K562 (cell line): ENCODE data around the gene CD46. TPM values are rescaled to one million over a fixed set of nuclear protein-coding genes. Genes with fewer than 3 reads are reported as not detected.

ENCODE experiments used
- ARID1B ChIP-seq: fragments of 450-650 bp; IDR thresholded peaks from 2 replicates; pipeline ENCODE4 v1.6.1; 2016; ENCODE audit warnings: antibody characterized with exemption, mild to moderate bottlenecking, inconsistent platforms
- ASH1L ChIP-seq: fragments of 450-650 bp; IDR thresholded peaks from 2 replicates; pipeline ENCODE4 v1.6.1; 2018; ENCODE audit warnings: borderline replicate concordance, mild to moderate bottlenecking, low read depth; ENCODE audit not compliant: partially characterized antibody
- BCL6 ChIP-seq: fragments of 250-450 bp; sonication (Bioruptor Pico); IDR thresholded peaks from 2 replicates; pipeline ENCODE4 v1.4.0; 2020
- DDX20 ChIP-seq: fragments of 450-650 bp; IDR thresholded peaks from 2 replicates; pipeline ENCODE4 v1.6.1; 2016; ENCODE audit warnings: missing genetic modification characterization, low read depth, mild to moderate bottlenecking, missing compliant biosample characterization, moderate library complexity
- E2F3 ChIP-seq: fragments of 250-450 bp; sonication (Bioruptor Pico); IDR thresholded peaks from 2 replicates; pipeline ENCODE4 v1.4.0; 2020; ENCODE audit warnings: mild to moderate bottlenecking
- FOXA1 ChIP-seq: fragments of 450-650 bp; IDR thresholded peaks from 2 replicates; pipeline ENCODE4 v1.6.1; 2016; ENCODE audit warnings: mild to moderate bottlenecking, borderline replicate concordance
- KAT8 ChIP-seq: fragments of 450-650 bp; IDR thresholded peaks from 2 replicates; pipeline ENCODE4 v1.6.1; 2016; ENCODE audit warnings: low read depth, mild to moderate bottlenecking
- LEF1 ChIP-seq: fragments of 450-650 bp; IDR thresholded peaks from 2 replicates; pipeline ENCODE4 v1.6.1; 2016; ENCODE audit warnings: mild to moderate bottlenecking
- MTA2 ChIP-seq: fragments of 450-650 bp; IDR thresholded peaks from 2 replicates; pipeline ENCODE4 v1.6.1; 2016; ENCODE audit warnings: low read depth
- POLR2AphosphoS5 ChIP-seq: IDR thresholded peaks from 2 replicates; pipeline ENCODE4 v1.6.1; 2011; ENCODE audit warnings: mild to moderate bottlenecking, low read depth, low read length, moderate library complexity; ENCODE audit not compliant: control insufficient read depth, insufficient read depth
- PRPF4 ChIP-seq: fragments of 200-400 bp; formaldehyde crosslinking; IDR thresholded peaks from one replicate; pipeline ENCODE4 v1.6.1; 2017; ENCODE audit warnings: low read length, low read depth, mild to moderate bottlenecking; ENCODE audit not compliant: insufficient read depth, poor library complexity, severe bottlenecking
- RBM22 ChIP-seq: fragments of 200-400 bp; formaldehyde crosslinking; IDR thresholded peaks from 2 replicates; pipeline ENCODE4 v1.6.1; 2018; ENCODE audit warnings: low read length, low read depth; ENCODE audit not compliant: poor library complexity, severe bottlenecking
- SAP30 ChIP-seq: fragments of 200-600 bp; sonication (generic); IDR thresholded peaks from 2 replicates; pipeline ENCODE4 v1.6.1; 2012; ENCODE audit warnings: borderline replicate concordance, low read depth, mild to moderate bottlenecking, moderate library complexity, low read length, control low read depth, inconsistent platforms; ENCODE audit not compliant: insufficient read depth, poor library complexity, severe bottlenecking
- SMARCE1 ChIP-seq: fragments of 450-650 bp; IDR thresholded peaks from 2 replicates; pipeline ENCODE4 v1.7.1; 2016; ENCODE audit warnings: mild to moderate bottlenecking
- TRIM24 ChIP-seq, 2 experiments: fragments of 450-650 bp; IDR thresholded peaks; 2 replicates each; pipeline ENCODE4 v1.6.1; 2016
- XRCC3 ChIP-seq: fragments of 450-650 bp; IDR thresholded peaks from 2 replicates; pipeline ENCODE4 v1.6.1; 2017; ENCODE audit warnings: mild to moderate bottlenecking, moderate library complexity
- ZNF165 ChIP-seq: fragments of 250-450 bp; sonication (Bioruptor Pico); IDR thresholded peaks from 2 replicates; pipeline ENCODE4 v1.4.0; 2020; ENCODE audit warnings: borderline replicate concordance
- ZNF644 ChIP-seq: fragments of 200-800 bp; sonication (Bioruptor generic); IDR thresholded peaks from 2 replicates; pipeline ENCODE4 v1.6.1; 2016; ENCODE audit warnings: low read depth, missing genetic modification characterization, missing compliant biosample characterization
- ZSCAN32 ChIP-seq: fragments of 450-650 bp; formaldehyde crosslinking; IDR thresholded peaks from 2 replicates; pipeline ENCODE4 v1.4.0; 2020; ENCODE audit warnings: mild to moderate bottlenecking, moderate library complexity
- polyA plus RNA-seq, 8 experiments: library from polyadenylated mRNA; depleted of rRNA in 4 of 8; stranded (reverse) in 5 of 8; unstranded in 3 of 8; fragments of >200 nt; fragmentation: Nextera tagmentation in 2 of 8; fragmentation: Illumina TruSeq in 1 of 8; extraction: Ambion mirVana in 2 of 8; extraction: Trizol in 1 of 8; gene quantifications; 2 replicates each; pipeline versions ENCODE4 v1.2.1 to v1.2.3, GENCODE V29; 2011 to 2014; ENCODE audit warnings: inconsistent platforms in 1 of 8, missing spikeins in 1 of 8
- total RNA-seq, 7 experiments: library from RNA; depleted of rRNA in 6 of 7; stranded (reverse); fragments of >200 nt in 6 of 7; fragmentation: Illumina TruSeq in 2 of 7; extraction: Trizol in 2 of 7; gene quantifications; 2 replicates each; pipeline versions ENCODE4 v1.2.1 to v1.2.3, GENCODE V29; 2011 to 2021; ENCODE audit warnings: low replicate concordance in 1 of 7
- TF ChIP-seq, protein P1 (sequence below): fragments of 250-450 bp; sonication (Bioruptor Pico); IDR thresholded peaks from 2 replicates; pipeline ENCODE4 v1.5.0; 2022; ENCODE audit warnings: mild to moderate bottlenecking
- TF ChIP-seq, protein P2 (sequence below): IDR thresholded peaks from 2 replicates; pipeline ENCODE4 v1.6.1; 2016; ENCODE audit warnings: missing genetic modification characterization, missing compliant biosample characterization
- TF ChIP-seq, protein P3 (sequence below): fragments of 250-450 bp; sonication (Bioruptor Pico); IDR thresholded peaks from 2 replicates; pipeline ENCODE4 v1.4.0; 2020; ENCODE audit warnings: mild to moderate bottlenecking, moderate library complexity

Gene CD46
- total and polyA plus RNA-seq, 9 of the 15 experiments (the other 6 are each of a cell fraction or from before 2014, with no cell fraction given) = 87.9 to 374 (median 156) TPM

DNA sequence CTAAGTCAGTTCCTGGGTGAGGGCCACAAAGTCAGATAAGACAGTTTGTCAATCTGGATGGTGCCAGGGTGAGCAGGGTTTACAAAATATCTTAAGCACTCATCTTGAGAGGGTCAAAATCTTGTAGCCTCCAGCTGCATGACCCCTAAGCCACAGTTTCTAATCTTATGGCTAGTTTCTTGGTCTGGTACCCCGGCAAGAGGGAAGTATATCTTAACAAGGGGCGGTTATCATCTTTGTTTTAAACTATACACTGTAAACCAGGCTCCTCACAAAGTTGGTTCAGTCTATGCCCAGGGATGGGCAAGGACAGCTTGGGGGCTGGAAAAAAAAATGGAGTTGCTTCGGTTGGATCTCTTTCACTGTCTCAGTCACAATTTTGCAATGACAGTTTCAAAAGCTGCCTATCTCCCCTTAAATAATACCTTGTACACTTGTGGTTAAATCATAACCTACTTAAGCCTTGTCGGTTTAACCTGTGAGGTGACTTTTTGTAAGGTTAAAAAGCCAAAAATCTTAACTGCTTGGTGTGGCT is 7.8 kb upstream of the CD46 start (continued):
- TF ChIP-seq, protein P1, sequence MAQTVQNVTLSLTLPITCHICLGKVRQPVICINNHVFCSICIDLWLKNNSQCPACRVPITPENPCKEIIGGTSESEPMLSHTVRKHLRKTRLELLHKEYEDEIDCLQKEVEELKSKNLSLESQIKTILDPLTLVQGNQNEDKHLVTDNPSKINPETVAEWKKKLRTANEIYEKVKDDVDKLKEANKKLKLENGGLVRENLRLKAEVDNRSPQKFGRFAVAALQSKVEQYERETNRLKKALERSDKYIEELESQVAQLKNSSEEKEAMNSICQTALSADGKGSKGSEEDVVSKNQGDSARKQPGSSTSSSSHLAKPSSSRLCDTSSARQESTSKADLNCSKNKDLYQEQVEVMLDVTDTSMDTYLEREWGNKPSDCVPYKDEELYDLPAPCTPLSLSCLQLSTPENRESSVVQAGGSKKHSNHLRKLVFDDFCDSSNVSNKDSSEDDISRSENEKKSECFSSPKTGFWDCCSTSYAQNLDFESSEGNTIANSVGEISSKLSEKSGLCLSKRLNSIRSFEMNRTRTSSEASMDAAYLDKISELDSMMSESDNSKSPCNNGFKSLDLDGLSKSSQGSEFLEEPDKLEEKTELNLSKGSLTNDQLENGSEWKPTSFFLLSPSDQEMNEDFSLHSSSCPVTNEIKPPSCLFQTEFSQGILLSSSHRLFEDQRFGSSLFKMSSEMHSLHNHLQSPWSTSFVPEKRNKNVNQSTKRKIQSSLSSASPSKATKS (CRISPR knock-in tag) = no peak
- TF ChIP-seq LEF1 (0 out of 2 replicates have a peak, but pooled peaks have one; percentile 14), ZSCAN32 (CRISPR knock-in tag) (no peak), PRPF4 (no peak), E2F3 (CRISPR knock-in tag) (peak; percentile 75; the same call in 1 of the 2 replicates), SAP30 (no peak), ASH1L (no peak), RBM22 (no peak), ARID1B (peak; percentile 64), MTA2 (peak; percentile 15; the same call in 1 of the 2 replicates), TRIM24 (IDR thresholded peaks at IDR 0.05) (0 out of 4 replicates have a peak, but pooled peaks of 1 of the 2 experiments have one; percentile 21), DDX20 (tag) (peak; percentile 80), XRCC3 (no peak), KAT8 (no peak), SMARCE1 (no peak), POLR2AphosphoS5 (peak; percentile 35; the same call in 1 of the 2 replicates), BCL6 (CRISPR knock-in tag) (no peak), ZNF165 (CRISPR knock-in tag) (no peak), FOXA1 (no peak), ZNF644 (tag) (peak; percentile 72; the same call in 1 of the 2 replicates)
- TF ChIP-seq, protein P2, sequence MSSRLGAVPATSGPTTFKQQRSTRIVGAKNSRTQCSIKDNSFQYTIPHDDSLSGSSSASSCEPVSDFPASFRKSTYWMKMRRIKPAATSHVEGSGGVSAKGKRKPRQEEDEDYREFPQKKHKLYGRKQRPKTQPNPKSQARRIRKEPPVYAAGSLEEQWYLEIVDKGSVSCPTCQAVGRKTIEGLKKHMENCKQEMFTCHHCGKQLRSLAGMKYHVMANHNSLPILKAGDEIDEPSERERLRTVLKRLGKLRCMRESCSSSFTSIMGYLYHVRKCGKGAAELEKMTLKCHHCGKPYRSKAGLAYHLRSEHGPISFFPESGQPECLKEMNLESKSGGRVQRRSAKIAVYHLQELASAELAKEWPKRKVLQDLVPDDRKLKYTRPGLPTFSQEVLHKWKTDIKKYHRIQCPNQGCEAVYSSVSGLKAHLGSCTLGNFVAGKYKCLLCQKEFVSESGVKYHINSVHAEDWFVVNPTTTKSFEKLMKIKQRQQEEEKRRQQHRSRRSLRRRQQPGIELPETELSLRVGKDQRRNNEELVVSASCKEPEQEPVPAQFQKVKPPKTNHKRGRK (tag) = no peak
- TF ChIP-seq, protein P3, sequence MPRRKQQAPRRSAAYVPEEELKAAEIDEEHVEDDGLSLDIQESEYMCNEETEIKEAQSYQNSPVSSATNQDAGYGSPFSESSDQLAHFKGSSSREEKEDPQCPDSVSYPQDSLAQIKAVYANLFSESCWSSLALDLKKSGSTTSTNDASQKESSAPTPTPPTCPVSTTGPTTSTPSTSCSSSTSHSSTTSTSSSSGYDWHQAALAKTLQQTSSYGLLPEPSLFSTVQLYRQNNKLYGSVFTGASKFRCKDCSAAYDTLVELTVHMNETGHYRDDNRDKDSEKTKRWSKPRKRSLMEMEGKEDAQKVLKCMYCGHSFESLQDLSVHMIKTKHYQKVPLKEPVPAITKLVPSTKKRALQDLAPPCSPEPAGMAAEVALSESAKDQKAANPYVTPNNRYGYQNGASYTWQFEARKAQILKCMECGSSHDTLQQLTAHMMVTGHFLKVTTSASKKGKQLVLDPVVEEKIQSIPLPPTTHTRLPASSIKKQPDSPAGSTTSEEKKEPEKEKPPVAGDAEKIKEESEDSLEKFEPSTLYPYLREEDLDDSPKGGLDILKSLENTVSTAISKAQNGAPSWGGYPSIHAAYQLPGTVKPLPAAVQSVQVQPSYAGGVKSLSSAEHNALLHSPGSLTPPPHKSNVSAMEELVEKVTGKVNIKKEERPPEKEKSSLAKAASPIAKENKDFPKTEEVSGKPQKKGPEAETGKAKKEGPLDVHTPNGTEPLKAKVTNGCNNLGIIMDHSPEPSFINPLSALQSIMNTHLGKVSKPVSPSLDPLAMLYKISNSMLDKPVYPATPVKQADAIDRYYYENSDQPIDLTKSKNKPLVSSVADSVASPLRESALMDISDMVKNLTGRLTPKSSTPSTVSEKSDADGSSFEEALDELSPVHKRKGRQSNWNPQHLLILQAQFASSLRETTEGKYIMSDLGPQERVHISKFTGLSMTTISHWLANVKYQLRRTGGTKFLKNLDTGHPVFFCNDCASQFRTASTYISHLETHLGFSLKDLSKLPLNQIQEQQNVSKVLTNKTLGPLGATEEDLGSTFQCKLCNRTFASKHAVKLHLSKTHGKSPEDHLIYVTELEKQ = peak; percentile 87
